GM19468 (cell line): ENCODE results near the gene ATP2B2.

ENCODE experiments used
- ATAC-seq: cut with Tn5 transposase; IDR thresholded peaks from one replicate; pipeline ENCODE4 v1.9.1; 2021; ENCODE audit warnings: mild to moderate bottlenecking, moderate library complexity, moderate number of reproducible peaks; ENCODE audit not compliant: unreplicated experiment; ENCODE audit errors: extremely low read depth

The ATP2B2 gene

DNA sequence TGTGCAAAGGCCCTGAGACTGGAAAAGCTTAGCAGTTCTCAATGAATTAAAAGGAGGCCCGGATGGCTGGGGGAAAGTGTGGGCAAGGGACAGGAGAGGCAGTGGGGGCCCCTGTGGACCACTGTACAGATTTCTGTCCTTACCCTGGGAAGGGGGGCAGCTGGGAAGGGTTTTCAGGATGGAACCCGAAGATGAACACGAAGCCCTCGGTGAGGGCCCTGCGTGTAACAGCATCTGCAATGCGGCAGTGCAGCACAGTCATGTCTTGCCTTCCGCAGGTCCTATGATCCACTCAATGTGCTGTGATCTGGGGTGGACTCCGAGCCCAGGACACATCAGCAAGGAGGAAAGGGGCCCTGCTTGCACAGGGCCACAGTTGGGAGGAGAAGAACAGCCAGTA is 7.9 kb upstream of the ATP2B2 start:
- ATAC-seq, result no peak

DNA sequence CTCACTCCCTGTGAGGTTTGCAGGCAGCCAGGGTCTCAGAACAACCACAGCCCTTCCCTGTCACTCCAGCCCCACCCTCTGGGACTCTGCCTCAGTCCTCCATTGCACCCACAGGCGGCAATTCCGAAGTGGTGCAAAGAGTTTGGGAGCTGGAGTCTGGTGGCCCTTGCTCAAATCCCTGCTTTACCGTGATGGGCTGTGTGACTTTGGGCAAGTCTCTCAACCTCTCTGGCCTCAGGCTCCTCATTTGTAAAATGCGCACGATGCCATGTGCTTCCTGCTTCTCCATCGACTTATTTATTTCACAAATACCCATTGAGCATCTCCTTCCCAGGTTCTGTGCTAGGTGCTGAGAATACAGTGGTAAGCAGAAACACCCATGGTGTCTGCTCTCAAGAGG is 7.3 kb upstream of the ATP2B2 start:
- no peak for ATAC-seq

DNA sequence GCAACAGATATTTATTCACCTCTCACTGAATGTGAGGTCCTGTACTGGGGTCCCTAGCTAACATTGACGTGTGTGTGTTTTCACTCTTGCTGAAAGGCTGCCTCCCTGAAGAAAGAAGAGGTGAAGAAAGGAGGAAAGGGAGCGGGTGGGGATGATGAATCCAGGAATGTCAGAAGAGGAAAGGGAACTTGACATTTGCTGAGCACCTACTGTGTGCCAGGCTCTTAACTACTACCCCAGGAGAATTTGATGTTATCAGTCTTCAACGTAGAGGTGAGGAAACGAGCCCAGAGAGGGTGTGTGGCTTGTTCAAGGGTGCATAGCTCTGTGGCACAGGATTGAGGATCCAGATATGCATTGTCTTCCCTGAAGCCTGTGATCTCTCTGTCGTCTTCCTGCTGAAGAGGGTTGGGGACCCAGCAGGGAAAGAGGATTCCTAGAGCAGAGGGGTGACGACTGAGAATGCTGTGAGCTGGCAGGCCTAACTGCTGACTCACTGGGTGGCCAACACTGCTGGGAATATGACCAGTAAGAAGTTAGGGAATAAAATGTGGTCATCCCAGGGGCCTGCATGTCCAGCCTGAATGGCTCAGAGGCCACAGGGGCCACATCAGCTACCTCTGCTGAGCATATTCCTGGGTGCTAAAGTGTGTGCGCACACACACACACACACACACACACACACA is 6.6 kb upstream of the ATP2B2 start:
- no peak for ATAC-seq

DNA sequence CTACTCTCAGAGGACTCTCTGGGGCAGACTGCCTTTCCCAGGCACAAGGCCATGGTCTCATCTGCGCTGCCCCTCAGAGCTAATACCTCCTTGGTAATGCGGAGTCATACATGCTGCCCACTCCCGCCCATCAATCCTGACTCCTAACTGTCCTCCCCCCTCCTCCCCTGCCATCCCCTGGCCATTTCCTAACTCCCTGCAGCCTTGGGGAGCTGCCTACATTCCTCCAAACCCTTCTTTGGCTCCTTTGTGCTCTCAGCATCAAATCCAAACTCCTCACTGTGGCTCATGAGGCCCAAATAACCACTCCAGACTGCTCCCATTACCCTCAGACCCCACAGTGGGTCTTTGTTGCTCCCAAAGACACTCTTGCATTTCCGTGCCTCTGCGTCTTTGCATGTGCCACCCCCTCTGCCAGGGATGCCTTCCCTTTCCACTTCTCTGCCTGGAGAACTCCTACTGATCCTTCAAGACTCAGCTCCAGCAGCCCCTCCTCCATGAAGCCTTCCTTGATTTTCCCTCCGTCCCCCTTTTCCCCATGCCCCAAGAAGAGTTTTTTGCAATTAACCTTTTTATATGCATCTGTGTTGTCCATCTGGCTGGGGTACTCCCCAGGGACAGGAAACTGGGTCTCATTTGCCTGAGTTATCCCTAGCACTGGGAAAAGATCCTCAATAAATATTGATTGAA is 5.5 kb upstream of the ATP2B2 start:
- ATAC-seq, result no peak

DNA sequence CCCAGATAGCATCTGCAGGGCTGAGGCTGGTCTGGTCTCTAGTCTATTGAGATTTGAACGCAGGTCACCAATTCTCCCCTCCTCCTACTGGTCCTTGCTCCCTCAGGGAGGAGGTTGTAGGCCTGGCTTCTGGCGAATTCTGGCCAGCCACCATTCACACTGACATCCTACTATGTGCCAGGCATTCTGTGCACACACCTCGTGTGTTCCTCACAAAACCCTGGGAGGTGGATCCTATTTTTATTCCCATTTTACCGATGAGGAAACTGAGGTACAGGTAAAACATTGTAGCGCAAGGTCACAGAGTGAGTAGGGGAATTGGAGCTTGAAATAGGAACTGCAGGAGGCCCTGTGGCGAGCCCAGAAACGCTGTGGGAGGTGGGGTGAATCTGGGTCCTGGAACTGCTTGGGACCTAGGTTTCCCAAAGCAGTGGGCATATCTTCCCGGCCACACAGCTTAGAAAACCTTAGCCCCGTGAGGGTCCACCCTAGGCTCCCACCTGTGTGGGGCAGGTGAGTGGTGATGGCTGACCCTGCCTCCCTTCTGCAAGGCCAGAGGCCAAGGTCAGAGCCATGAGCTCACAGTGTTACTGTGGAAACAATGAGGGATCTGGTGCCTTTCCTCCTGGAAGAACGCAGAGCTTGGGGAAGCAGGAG is 4.8 kb upstream of the ATP2B2 start:
- ATAC-seq, result no peak

DNA sequence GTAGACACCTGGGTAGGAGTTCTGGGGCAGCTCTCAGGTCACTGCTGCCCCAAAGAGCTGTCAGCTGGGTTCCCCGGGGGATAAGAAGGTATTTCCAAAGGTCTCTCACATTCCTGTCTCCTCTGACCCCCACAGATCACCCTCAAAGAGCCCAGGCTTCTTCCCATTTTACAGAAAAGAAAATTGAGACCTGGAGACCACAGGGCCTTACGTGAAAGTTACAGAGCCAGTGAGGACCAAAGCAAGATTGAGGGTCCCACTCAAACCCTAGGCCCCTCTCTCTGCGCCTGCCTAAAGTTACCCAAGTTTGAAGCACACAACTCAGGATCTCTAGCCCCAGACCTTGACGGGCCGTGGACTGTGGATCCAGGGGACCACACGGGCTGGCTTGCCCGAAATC is 3.9 kb upstream of the ATP2B2 start:
- no peak for ATAC-seq

DNA sequence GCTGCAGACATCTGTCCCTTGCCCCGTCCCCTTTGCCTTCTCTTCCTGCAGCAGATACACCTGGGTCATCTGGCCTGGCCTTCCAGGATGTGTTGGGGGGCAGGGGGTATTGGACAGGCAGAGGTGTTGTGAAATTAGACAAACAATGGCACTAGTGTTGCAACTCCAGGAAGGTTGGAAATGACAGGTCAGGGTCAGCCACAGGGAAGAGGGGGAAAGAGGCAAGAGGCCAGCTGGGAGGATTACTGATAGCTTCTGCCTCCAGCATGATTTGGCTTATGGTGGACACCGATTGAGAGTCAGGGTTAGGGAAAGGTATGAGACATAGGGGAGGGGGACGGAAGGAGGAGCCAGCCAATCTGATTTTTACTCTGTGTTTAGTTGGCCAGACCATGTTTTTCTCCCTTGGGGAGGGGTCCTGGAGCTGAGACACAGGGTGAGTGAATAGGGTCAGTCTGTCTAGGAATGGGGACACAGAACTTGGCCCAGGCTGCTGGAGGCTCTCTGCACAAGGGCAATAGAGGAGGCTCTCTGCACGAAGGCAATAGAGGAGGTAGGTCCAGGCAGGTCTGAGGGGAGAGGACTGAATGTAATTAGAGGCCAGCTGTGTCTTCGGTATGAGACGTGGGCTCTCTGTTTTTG is 3.4 kb upstream of the ATP2B2 start:
- ATAC-seq, result no peak

DNA sequence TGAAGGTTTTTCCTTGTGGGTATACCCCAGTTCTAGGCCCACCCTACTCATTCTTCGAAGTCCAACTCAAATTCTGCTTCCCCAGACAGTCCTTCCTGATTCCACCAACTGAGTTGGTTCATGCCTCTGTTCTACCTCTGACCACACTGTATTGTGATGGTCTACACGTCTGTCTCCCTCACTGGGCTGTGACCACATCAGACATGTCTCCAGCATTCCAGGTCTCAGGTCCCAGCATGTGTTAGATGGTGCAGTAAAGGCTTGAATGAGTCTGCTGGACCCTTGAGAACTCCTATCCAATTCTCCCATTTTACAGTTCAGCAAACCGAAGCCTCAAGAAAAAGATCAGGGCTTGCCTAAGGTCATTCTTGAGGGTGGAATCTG is 2.8 kb upstream of the ATP2B2 start:
- ATAC-seq, result no peak

DNA sequence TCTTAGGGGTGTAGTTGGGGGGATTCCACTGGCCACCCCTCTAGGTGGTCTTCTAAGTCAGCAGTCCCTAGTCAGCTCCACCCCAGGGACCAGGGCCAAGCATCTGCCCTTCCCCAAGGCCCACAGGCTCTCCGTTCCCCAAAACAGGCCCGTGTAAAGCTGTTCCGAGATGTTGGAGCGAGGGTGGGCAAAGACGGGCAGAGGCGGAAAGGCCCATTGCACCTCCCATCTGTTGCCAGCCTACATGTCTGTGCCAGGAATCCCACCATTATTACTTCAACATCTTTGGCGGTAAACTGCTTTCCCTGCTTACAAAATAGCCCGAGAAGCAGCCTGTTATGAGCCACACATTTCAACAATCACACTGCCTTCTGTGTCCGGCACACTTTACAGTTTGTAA is 1.9 kb upstream of the ATP2B2 start:
- ATAC-seq, result no peak

DNA sequence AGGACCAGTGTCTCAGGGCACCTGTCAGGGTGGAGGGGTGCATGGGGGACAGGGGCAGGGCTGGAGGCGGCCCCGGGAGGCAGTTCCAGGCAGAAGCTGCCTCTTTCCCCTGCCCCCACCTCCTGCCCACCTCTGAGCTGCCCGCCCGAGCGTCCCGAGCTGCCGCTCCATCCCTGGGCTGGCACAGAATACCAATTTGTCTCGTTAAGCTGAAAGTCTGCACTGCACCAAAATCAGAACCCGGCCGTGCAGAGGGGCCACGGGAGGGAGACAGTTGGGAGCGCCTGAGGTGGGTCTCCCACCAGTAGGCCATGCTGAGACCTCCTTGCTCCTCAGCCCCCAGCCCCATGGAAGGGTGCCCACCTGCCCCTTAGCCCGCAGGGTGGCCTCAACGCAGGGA is 1.3 kb upstream of the ATP2B2 start:
- no peak for ATAC-seq

DNA sequence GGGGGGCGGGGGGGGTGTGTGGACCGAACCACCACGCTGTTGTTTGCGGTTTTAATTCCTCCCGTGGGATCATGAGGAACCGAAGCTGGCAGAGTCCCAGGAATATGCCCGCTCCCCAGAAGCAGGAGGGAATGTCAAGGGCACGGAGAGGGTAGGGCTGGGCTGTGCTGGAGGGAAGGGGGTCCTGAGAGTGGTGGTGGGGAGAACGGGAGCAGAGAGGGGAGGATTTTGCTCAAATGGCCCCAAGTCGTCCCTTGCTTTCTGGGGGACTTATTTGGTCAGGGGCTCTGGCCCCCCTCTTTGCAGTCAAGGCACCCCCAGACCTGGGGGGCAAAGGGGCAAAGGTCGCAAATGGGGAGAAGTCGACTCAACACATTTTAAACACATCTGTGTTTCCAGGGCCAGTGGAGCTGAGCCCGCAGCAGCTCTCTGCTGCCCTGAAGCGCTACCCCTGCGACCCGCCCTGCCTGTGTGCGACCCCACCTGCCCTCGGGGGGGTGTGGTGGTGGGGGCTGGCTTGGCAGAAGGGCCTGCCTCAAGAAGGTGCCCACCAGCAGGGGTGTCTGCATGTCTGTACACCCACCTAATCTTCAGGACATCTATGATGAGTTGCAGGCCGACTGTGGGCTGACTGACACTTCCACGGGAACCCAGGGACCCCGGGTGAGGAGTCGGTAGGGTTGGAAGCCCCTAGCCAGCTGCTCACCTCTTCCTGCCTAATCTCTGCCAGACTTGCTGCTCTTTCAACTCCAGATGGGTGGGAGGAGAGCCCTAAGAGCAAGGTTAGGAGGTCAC is 602 bp upstream of the ATP2B2 start:
- ATAC-seq, result no peak

DNA sequence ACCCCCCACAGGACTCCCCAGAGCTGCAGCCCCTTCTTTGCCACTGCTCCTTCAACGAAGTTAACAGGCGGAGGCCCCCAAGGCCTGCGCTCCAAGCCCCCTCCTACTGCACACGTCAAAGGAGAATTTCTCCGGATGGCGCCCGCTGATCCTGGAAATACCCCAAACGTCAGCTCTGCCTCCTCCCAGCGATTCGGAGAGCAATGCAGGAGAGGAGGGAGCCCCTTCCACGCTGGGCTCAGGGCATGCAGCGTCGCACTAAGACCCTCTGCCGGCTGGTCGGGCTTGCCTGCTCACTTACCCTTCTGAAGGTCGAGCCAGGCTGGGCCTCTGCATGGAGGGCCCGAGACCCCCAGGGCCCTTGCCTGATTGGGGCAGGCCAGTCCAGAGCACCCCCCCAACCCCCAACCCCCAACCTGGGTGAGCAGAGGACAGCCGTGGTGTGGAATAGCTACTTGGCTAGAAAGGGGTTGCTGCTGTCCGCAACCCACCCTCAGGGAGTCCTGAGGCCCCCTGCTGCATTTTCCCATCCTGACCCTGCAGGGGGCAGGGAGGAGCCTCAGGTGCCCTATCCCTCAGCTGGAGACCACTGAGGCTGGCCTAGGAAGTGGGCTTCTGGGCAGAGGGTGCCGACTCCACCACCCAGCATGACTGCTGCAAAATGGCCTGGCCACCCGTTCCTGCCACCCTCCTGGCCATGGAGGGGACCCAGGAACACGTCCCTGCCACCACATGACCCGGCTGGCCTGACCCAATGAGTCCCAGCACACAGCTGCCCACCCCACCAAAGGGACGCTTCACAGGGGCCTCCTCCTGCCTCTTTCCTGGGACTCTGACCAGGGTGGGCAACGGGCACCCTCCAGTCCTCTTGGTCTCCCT is 976 bp downstream of the ATP2B2 start:
- no peak for ATAC-seq

DNA sequence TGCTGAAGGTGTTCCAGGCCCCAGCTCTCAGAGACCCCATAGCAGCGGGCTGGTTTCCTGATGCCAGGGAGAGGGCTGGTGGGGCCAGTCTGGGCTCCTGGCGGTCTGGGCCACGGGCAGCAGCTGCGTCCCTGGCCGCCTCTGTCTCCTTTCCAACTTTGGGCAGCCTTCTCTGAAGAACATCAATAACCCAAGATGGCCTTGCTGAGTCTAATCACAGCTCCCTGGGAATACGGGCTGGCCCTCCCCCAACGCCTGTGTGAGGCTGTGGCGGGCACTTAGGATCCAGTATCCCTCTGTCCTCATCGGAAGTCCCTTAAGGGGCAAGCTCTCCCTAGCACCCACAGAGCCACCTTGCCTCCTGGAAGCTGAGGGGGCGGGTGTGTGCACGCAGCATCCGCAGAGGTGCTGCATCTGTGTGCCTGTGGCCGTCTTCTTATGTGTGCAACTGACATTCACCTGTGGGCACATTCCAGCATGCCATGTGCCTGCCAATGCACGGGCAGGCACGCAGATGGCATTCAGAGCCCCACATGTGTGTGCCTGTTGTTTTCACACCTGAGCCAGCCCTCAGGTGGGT is 2.1 kb downstream of the ATP2B2 start:
- no peak for ATAC-seq

DNA sequence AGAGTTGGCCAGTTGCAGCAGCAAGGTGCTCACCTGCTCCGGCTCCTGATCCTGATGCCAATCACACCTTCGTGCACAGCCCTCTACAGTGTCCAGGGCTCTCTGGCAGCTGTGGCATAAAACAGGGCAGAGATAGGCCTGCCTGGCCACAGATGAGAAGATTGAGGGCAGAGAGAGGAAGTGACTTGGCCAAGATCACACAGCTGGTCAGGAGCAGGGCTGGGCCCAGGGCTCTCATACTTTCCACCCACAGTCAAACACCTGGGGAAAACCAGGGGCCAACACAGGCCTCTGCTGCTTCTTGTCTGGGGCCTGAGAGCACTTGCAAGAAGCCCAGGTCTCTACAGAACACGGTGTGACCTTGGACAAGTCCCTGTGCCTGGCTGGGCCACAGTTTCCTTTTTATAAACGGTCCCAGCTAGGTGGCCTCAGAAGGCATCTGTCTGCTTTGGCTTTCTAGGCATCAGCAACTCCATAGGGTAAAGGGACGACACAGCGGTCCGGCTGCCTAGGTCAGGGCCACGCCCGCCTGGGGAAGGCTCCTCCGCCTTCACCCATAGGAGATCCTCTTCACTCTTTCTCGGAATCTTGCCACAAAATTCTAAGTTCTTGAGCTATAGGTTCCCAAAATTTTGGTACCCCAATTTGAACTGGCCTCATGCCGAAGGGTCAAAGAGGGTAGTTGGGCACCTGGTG is 3.1 kb downstream of the ATP2B2 start:
- no peak for ATAC-seq

DNA sequence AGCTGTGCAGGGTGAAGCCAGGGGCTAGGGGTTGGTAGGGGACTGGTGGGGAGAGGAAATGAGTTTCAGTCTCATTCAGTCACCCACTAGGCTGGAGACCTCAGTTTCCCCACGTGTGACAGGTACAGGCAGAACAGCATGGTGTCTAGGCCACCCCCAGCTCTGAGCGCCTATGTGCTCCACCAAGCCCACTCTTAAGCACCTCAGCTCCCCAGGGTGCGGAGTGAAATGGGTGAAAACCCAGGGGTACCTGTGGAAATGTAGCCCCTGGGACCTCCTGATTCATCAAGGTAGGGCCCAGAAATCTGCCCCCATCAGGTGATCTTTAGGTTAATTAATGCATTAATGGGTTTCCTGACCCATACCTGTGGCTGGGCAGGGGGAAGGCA is 3.7 kb downstream of the ATP2B2 start:
- no peak for ATAC-seq

DNA sequence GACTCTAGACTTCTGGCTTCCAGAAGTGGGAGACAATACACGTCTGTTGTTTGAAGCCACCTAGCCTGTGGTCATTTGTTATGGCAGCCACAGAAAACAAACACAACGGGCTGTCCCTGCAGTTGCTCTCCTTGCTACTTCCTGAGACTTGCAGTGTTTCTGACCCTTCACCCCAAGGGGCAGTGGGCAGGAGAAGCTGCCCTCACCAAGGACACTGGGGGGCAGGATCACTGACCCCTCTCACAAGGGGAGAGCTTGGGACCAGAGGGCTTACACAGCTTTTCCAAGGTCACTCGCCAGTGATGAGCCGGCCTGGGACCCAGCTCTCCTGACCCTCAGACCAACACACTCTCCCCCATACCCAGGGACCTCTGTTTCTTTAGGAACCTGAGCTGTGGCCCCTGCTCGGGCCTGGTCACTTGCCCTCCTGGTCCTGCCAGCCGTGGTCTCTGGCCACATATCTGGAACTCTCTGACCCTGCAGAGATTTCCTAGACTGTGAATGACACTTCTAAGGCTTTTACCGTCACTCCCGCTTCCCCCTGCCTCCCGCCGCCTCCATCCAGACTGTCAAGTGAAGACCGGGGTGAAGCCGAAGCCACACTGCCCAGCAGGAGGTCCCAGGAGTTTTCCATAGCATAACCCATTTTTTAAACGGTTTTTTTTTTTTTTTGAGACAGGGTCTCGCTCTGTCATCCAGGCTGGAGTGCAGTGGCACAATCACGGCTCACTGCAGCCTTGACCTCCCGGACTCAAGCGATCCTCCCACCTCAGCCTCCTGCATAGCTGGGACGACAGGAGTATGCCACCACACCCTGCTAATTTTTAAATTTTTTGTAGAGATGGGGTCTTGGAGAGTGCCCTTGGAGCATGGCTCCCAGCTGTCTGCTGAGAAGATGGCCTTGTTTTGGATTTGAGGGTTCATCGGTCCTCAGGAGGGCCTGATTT is 4.4 kb downstream of the ATP2B2 start:
- ATAC-seq, result no peak

DNA sequence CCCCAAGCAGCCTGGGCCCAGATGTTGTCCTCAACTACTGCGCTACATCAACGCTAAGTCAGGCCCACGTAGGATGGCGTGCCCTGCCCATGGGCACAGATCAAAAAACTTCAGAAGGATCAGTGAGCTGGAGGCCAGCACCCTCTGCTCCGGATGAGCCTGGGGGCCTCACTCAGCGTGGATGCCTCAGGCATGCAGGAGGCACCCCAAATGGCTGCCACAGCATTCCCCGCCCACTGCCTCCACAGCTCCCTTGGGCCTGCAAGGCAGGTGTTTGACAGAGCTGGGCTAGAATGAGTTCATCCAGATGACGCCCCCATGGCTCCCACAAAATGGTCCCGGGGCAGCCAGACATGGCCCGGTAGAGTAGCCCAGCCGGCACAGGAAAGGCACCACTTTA is 7.1 kb downstream of the ATP2B2 start:
- ATAC-seq, result no peak

DNA sequence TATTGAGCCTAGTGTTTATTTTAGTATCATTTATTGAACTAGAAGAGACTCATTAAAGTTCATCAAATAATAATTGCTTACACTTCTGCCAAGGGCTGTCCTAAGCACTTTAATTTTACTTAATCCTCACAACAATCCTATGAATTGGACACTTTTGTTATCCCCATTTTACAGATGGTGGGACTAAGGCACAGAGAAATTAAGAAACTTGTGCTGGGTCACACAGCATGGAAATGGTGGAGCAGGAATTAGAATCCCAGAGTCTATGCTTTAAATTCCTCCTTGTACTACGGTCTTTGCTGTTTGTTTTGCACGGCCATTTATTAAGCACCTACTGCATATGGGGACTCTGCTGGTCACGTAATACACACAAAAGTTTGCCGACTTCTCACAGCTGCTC is 7.9 kb downstream of the ATP2B2 start:
- no peak for ATAC-seq
